ENCODE measurements around the gene HSPA1A. TPM values are rescaled to one million over a fixed set of nuclear protein-coding genes. Genes with fewer than 3 reads are reported as not detected.
"Not testable (repeated sequence)": the region's sequence is repeated elsewhere in the genome, so short reads cannot be mapped to it uniquely, and the experiment has no call there.

The HSPA1A gene
- total RNA-seq, 2 experiments from 2014 or later, result 124 to 137 TPM

DNA sequence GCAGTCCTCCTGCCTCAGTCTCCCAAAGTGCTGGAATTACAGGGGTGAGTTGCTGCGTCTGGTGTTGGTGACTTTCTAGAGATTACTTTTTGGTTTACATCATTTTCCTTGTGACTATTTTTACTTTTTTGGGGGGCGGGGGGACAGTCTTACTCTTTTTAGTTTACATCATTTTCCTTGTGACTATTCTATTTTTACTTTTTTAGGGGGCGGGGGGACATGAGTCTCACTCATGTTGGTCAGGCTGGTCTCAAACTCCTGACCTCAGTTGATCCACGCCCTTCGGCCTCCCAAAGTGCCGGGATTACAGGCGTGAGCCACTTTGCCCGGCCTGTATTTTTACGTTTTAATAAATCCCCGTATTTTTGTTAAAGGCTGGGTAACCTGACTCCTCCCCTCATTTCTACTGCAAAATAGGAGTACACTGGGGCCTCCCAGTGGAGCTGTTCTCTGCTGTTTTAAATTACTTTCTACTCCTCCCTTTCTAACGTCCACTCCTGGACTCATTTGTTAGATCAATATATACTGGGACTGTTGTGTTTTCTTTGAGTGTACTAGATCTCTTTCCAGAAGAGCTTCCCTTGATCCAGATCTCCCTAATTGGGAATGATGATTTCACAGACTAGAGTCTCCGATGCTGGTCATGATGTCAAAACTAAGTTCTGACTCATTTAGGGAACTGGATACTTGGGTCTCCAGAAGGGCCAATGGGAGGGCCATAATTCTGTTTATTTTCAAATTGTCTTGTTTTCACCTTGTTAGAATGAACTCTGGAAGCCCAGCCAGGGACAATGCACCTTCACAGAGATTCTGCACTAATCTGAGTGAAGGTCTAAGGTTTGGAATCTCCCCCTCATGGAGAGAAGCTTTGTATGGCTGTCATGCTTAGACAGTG, 21.4 kb downstream of the HSPA1A start:
- DNase-seq, result no peak
- H3K27ac Mint-ChIP-seq, result peak overlapping the region; percentile 98
- CTCF ChIA-PET, result interaction anchor here (0.6 to 1.4 kb wide), 6 partner anchors 26 to 290 kb away, joined by 3 to 4 read pairs (median 4); partner anchors contain the start of genes ABHD16A, ATP6V1G2, LY6G5C and NEU1
- peaks cover 46% of the 10 kb centered on the region for H3K4me1 Mint-ChIP-seq
- no peak for ATAC-seq
- H3K27me3 Mint-ChIP-seq, result no peaks in the 10 kb centered on the region
- H3K36me3 Mint-ChIP-seq, result peaks cover 60% of the 10 kb centered on the region
- no peaks in the 10 kb centered on the region for H3K9me3 Mint-ChIP-seq (ENCODE audit: low read depth)
- H3K4me3 Mint-ChIP-seq, result peak overlapping the region; percentile 99

- Mint-ChIP-seq H3K27me3 (no peaks in the 10 kb centered on the region), H3K4me3 (peak overlapping the region; percentile 99), H3K27ac (peak overlapping the region; percentile 98), H3K36me3 (peaks cover 63% of the 10 kb centered on the region), H3K4me1 (peaks cover 44% of the 10 kb centered on the region), H3K9me3 (ENCODE audit: low read depth) (no peaks in the 10 kb centered on the region)
- no peak for DNase-seq
- CTCF ChIA-PET, result interaction anchor here (0.8 to 1.8 kb wide), 3 partner anchors 8 to 157 kb away, joined by 3 to 6 read pairs (median 4); partner anchors contain the start of genes LY6G5C and NEU1
- no peak for ATAC-seq
Observed at GRCh38 chr6:31837369-31838113, 22.2 kb downstream of the HSPA1A start.

DNA sequence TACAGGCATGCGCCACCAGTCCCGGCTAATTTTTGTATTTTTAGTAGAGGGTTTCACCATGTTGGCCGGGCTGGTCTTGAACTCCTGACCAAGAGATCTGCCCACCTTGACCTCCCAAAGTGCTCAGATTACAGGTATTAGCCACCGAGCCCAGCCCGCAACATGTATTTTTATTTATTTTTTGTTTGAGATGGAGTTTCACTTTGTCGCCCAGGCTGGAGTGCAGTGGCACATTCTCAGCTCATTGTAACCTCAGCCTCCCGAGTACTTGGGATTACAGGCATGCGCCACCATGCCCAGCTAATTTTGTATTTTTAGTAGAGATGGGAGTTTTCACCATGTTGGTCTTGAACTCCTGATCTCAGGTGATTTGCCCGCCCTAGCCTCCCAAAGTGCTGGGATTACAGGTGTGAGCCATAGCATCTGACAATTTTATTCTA, 22.8 kb downstream of the HSPA1A start:
- CTCF ChIA-PET, result interaction anchor here (1.8 kb wide), 1 partner anchor 8 kb away, joined by 6 read pairs; no protein-coding TSS in a partner anchor
- H3K27me3 Mint-ChIP-seq; H3K9me3 Mint-ChIP-seq (ENCODE audit: low read depth); ATAC-seq; DNase-seq: not testable (repeated sequence)
- Mint-ChIP-seq H3K27ac (peak overlapping the region; percentile 98), H3K4me1 (peaks cover 41% of the 10 kb centered on the region), H3K4me3 (peak overlapping the region; percentile 99), H3K36me3 (peaks cover 63% of the 10 kb centered on the region)

DNA sequence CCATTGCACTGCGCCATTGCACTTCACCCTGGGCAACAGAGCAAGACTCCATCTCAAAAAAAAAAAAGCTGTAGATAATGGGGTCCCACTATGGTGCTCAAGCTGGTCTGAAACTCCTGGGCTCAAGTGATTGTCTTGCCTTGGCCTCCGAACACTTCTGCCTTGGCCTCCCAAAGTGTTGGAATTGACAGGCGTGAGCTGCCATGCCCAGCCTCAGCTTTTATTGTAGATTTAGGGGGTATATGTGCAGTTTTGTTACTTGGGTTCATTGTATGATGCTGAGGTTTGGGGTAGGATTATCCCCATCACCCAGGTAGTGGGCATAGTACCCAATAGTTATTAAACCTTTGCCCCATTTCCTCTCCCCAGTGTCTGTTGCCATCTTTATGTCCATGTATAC, 23.6 kb downstream of the HSPA1A start:
- peak overlapping the region; percentile 45 for H3K4me3 Mint-ChIP-seq
- H3K27ac Mint-ChIP-seq, result peak overlapping the region; percentile 18
- ATAC-seq (no peak), DNase-seq (no peak)
- peaks cover 39% of the 10 kb centered on the region for H3K4me1 Mint-ChIP-seq
- CTCF ChIA-PET, result interaction anchor here (0.6 to 1.8 kb wide), 6 partner anchors 9 to 158 kb away, joined by 3 to 8 read pairs (median 4); partner anchors contain the start of gene NEU1
- no peaks in the 10 kb centered on the region for H3K27me3 Mint-ChIP-seq
- H3K36me3 Mint-ChIP-seq, result peaks cover 63% of the 10 kb centered on the region
- no peaks in the 10 kb centered on the region for H3K9me3 Mint-ChIP-seq (ENCODE audit: low read depth)

- CTCF ChIA-PET, result interaction anchor here (0.6 to 1.5 kb wide), 5 partner anchors 13 to 161 kb away, joined by 3 to 8 read pairs (median 4); partner anchors contain the start of gene NEU1
- H3K27ac Mint-ChIP-seq; ATAC-seq; H3K4me3 Mint-ChIP-seq; DNase-seq; H3K9me3 Mint-ChIP-seq (ENCODE audit: low read depth); H3K27me3 Mint-ChIP-seq: not testable (repeated sequence)
- peaks cover 36% of the 10 kb centered on the region for H3K4me1 Mint-ChIP-seq
- H3K36me3 Mint-ChIP-seq, result peaks cover 63% of the 10 kb centered on the region
Observed at GRCh38 chr6:31839779-31840126, 24.4 kb downstream of the HSPA1A start.

- no peaks in the 10 kb centered on the region for H3K27me3 Mint-ChIP-seq
- H3K36me3 Mint-ChIP-seq, result peaks cover 46% of the 10 kb centered on the region
- CTCF ChIA-PET, result no interaction called here
- no peak for ATAC-seq
- H3K9me3 Mint-ChIP-seq (ENCODE audit: low read depth), result no peaks in the 10 kb centered on the region
- H3K4me3 Mint-ChIP-seq, result no peak overlapping the region
- no peak for DNase-seq
- peaks cover 26% of the 10 kb centered on the region for H3K4me1 Mint-ChIP-seq
- H3K27ac Mint-ChIP-seq, result peak overlapping the region; percentile 28
Observed at GRCh38 chr6:31842053-31842452, 26.7 kb downstream of the HSPA1A start.

GRCh38 chr6:31844507-31844906, 29.2 kb downstream of the HSPA1A start:
- Mint-ChIP-seq H3K4me1 (peaks cover 3% of the 10 kb centered on the region), H3K27me3 (no peaks in the 10 kb centered on the region), H3K36me3 (peaks cover 22% of the 10 kb centered on the region), H3K27ac (peak overlapping the region; percentile 57), H3K9me3 (ENCODE audit: low read depth) (no peaks in the 10 kb centered on the region), H3K4me3 (no peak overlapping the region)
- CTCF ChIA-PET, result interaction anchor here (1.1 kb wide), 1 partner anchor 13 kb away, joined by 3 read pairs; no protein-coding TSS in a partner anchor
- no peak for ATAC-seq
- no peak for DNase-seq

DNA sequence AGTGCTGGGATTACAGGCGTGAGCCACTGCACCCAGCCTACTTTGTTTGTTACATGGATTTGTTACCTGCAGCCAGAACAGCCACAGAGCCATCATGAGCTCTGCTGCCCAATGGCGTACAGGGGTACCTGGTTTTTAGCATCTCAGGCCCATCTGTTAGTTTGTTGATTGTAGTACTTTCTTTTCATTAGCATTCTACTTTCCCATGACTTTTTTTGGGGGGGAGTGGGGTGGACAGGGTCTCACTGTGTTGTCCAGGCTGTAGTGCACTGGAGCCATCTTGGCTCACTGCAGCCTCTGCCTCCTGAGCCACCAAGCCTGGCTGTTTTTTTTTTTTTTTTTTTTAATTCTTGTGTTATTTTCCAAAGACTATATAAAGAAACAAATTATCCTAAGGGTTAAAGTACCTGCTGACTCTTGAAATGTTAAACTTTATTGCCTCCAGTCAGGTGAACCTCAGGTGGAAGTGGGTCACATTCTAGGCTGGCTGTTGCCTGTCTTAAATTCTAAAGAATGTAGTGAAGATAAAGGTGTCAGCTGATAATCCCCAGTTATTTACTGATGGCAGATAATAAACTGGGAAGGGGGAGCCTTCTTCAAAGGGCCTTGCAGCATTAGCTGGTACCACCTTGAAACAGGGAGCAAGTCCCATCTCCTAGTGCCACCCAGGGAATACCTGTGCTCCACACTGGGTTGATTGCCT, 32.1 kb downstream of the HSPA1A start:
- H3K27ac Mint-ChIP-seq, result no peak overlapping the region
- H3K4me3 Mint-ChIP-seq, result no peak overlapping the region
- CTCF ChIA-PET, result no interaction called here
- no peaks in the 10 kb centered on the region for H3K27me3 Mint-ChIP-seq
- DNase-seq (no peak), ATAC-seq (no peak)
- H3K4me1 Mint-ChIP-seq, result no peaks in the 10 kb centered on the region
- H3K9me3 Mint-ChIP-seq (ENCODE audit: low read depth), result no peaks in the 10 kb centered on the region
- H3K36me3 Mint-ChIP-seq, result peaks cover 3% of the 10 kb centered on the region

DNA sequence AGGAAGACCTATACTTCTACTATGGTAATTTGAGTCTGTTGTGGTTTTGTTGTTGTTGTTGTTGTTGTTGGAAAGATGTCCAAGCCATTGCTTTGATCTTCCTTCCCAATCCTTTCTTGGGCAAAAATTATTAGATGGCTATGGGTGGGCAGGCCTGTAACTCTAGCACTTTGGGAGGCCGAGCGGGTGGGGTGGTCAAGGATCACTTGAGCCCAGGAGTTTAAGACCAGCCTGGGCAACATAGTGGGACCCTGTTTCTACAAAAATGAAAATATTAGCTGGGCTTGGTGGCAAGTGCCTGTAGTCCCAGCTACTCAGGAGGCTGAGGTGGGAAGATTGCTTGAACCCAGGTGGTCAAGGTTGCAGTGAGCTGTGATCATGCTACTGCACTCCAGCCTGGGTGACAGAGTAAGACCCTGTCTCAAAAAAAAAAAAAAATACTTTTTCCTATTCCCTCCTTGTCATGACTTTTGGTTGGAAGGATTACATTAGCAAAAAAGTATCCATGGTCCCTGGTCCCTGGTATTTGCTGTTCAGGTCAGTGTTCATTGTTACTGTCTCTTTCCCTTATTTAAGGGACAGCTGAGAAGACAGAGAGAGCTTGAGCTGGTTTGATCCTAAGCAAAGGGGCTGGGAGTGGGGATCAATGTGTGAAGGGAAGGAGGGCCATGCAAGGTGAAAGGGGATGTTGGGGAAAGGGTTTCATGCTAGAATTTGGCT, 35.6 kb downstream of the HSPA1A start:
- CTCF ChIA-PET, result no interaction called here
- no peak for DNase-seq
- Mint-ChIP-seq H3K36me3 (no peaks in the 10 kb centered on the region), H3K4me3 (no peak overlapping the region), H3K27ac (no peak overlapping the region), H3K9me3 (ENCODE audit: low read depth) (no peaks in the 10 kb centered on the region), H3K27me3 (no peaks in the 10 kb centered on the region), H3K4me1 (no peaks in the 10 kb centered on the region)
- no peak for ATAC-seq

- no peak for DNase-seq
- Mint-ChIP-seq H3K27ac (no peak overlapping the region), H3K4me1 (no peaks in the 10 kb centered on the region), H3K27me3 (no peaks in the 10 kb centered on the region), H3K9me3 (ENCODE audit: low read depth) (no peaks in the 10 kb centered on the region), H3K4me3 (no peak overlapping the region), H3K36me3 (no peaks in the 10 kb centered on the region)
- no peak for ATAC-seq
- CTCF ChIA-PET, result no interaction called here
Observed at GRCh38 chr6:31851485-31851832, 36.1 kb downstream of the HSPA1A start.

DNA sequence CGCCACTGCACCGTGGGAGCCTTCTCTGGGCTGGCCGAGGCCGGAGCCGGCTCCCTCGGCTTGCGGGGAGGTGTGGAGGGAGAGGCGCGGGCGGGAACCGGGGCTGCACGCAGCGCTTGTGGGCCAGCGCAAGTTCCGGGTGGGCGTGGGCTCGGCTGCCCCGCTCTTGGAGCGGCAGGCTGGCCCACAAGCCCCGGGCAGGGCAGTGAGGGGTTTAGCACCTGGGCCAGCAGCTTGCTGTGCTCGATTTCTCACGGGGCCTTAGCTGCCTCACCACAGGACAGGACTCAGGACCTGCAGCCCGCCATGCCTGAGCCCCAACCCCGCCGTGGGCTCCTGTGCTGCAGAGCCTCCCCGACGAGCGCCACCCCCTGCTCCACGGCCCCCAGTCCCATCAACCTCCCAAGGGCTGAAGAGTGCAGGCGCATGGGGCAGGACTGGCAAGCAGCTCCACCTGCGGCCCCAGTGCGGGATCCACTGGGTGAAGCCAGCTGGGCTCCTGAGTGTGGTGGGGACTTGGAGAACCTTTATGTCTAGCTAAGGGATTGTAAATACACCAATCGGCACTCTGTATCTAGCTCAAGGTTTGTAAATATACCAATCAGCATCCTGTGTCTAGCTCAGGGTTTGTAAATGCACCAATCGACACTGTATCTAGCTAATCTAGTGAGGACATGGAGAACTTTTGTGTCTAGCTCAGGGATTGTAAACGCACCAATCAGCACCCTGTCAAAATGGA, 36.8 kb downstream of the HSPA1A start:
- not testable (repeated sequence) for H3K4me1 Mint-ChIP-seq; DNase-seq; H3K4me3 Mint-ChIP-seq; H3K9me3 Mint-ChIP-seq (ENCODE audit: low read depth); H3K27me3 Mint-ChIP-seq; H3K27ac Mint-ChIP-seq; ATAC-seq; H3K36me3 Mint-ChIP-seq
- CTCF ChIA-PET, result interaction anchor here (0.6 to 1.5 kb wide), 2 partner anchors 11 to 17 kb away, joined by 4 to 6 read pairs; partner anchors contain the start of gene NEU1

DNA sequence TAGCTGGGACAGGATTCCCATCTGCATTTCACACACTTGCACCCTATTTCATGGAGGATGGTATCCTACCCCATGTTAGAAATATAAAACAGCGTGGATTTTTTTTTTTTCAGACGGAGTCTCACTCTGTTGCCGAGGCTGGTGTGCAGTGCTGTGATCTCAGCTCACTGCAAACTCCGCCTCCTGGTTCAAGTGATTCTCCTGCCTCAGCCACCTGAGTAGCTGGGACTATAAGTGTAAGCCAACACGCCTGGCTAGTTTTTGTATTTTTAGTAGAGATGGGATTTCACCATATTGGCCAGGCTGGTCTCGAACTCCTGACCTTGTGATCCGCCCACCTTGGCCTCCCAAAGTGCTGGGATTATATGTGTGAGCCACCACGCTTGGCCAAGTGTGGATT, 42.4 kb downstream of the HSPA1A start:
- not testable (repeated sequence) for H3K4me3 Mint-ChIP-seq; H3K36me3 Mint-ChIP-seq; H3K27me3 Mint-ChIP-seq; H3K27ac Mint-ChIP-seq; H3K9me3 Mint-ChIP-seq (ENCODE audit: low read depth); ATAC-seq; DNase-seq
- CTCF ChIA-PET, result interaction anchor here (1.5 kb wide), 1 partner anchor 13 kb away, joined by 3 read pairs; no protein-coding TSS in a partner anchor
- peaks cover 16% of the 10 kb centered on the region for H3K4me1 Mint-ChIP-seq
